ENCODE data around the gene LCORL. TPM values are rescaled to one million over a fixed set of nuclear protein-coding genes. Genes with fewer than 3 reads are reported as not detected.

The LCORL gene
- total and polyA plus RNA-seq, 4 donors: 1.7 to 14.7 (median 5.4) TPM

- no peak overlapping the region for H3K4me3 ChIP-seq (ENCODE audit: low read length in 2 of 2)
- ATAC-seq (ENCODE audit: low FRiP score) (no peak), DNase-seq (no peak)
- 65% methylated on average over 3 of the region's 3 CpGs for WGBS, 2 donors
- H3K27ac ChIP-seq (ENCODE audit: low read depth in 1 of 2, low read length in 2 of 2): no peak overlapping the region
- no peaks in the 10 kb centered on the region for H3K9me3 ChIP-seq (ENCODE audit: control insufficient read depth, low read length)
- no peaks in the 10 kb centered on the region for H3K4me1 ChIP-seq (ENCODE audit: control insufficient read depth in 1 of 2, insufficient read depth in 2 of 2, low read length in 2 of 2)
- H3K27me3 ChIP-seq (ENCODE audit: control insufficient read depth in 1 of 2, insufficient read depth in 2 of 2, low read length in 1 of 2): no peaks in the 10 kb centered on the region
- H3K36me3 ChIP-seq (ENCODE audit: control insufficient read depth in 1 of 2, insufficient read depth in 2 of 2, low read length in 1 of 2): peaks cover 0 to 3% of the 10 kb centered on the region in 2 donors
- intact Hi-C loops (cut with DNase I): no loop called here
Observed at GRCh38 chr4:17932041-17932440, 89.5 kb downstream of the LCORL start.

GRCh38 chr4:17930256-17930655 is 91.3 kb downstream of the LCORL start:
- Histone ChIP-seq H3K27ac (ENCODE audit: low read depth in 1 of 2, low read length in 2 of 2) (no peak overlapping the region), H3K4me3 (ENCODE audit: low read length in 2 of 2) (no peak overlapping the region), H3K27me3 (ENCODE audit: control insufficient read depth in 1 of 2, insufficient read depth in 2 of 2, low read length in 1 of 2) (no peaks in the 10 kb centered on the region), H3K36me3 (ENCODE audit: control insufficient read depth in 1 of 2, insufficient read depth in 2 of 2, low read length in 1 of 2) (peaks cover 0 to 3% of the 10 kb centered on the region in 2 donors), H3K9me3 (ENCODE audit: control insufficient read depth, low read length) (no peaks in the 10 kb centered on the region), H3K4me1 (ENCODE audit: control insufficient read depth in 1 of 2, insufficient read depth in 2 of 2, low read length in 2 of 2) (no peaks in the 10 kb centered on the region)
- intact Hi-C loops (cut with DNase I): no loop called here
- no peak for ATAC-seq (ENCODE audit: low FRiP score)
- no peak for DNase-seq
- WGBS, 2 donors: 82 to 89% methylated on average over 3 of the region's 3 CpGs

GRCh38 chr4:17924189-17924588 is 97.4 kb downstream of the LCORL start:
- Histone ChIP-seq H3K36me3 (ENCODE audit: control insufficient read depth in 1 of 2, insufficient read depth in 2 of 2, low read length in 1 of 2) (peaks cover 0 to 3% of the 10 kb centered on the region in 2 donors), H3K4me3 (ENCODE audit: low read length in 2 of 2) (no peak overlapping the region), H3K4me1 (ENCODE audit: control insufficient read depth in 1 of 2, insufficient read depth in 2 of 2, low read length in 2 of 2) (no peaks in the 10 kb centered on the region), H3K27ac (ENCODE audit: low read depth in 1 of 2, low read length in 2 of 2) (no peak overlapping the region), H3K27me3 (ENCODE audit: control insufficient read depth in 1 of 2, insufficient read depth in 2 of 2, low read length in 1 of 2) (no peaks in the 10 kb centered on the region), H3K9me3 (ENCODE audit: control insufficient read depth, low read length) (no peaks in the 10 kb centered on the region)
- intact Hi-C loops (cut with DNase I): no loop called here
- ATAC-seq (ENCODE audit: low FRiP score) (no peak), DNase-seq (no peak)
- WGBS, 2 donors: 98 to 100% methylated on average over 5 of the region's 5 CpGs

GRCh38 chr4:17921451-17921850 is 100.1 kb downstream of the LCORL start:
- no peaks in the 10 kb centered on the region for H3K27me3 ChIP-seq (ENCODE audit: control insufficient read depth in 1 of 2, insufficient read depth in 2 of 2, low read length in 1 of 2)
- H3K4me1 ChIP-seq (ENCODE audit: control insufficient read depth in 1 of 2, insufficient read depth in 2 of 2, low read length in 2 of 2): no peaks in the 10 kb centered on the region
- H3K27ac ChIP-seq (ENCODE audit: low read depth in 1 of 2, low read length in 2 of 2): no peak overlapping the region
- DNase-seq (no peak), ATAC-seq (ENCODE audit: low FRiP score) (no peak)
- H3K36me3 ChIP-seq (ENCODE audit: control insufficient read depth in 1 of 2, insufficient read depth in 2 of 2, low read length in 1 of 2): no peaks in the 10 kb centered on the region
- WGBS, 2 donors: 99 to 100% methylated on average over 1 of the region's 1 CpG
- no peak overlapping the region for H3K4me3 ChIP-seq (ENCODE audit: low read length in 2 of 2)
- H3K9me3 ChIP-seq (ENCODE audit: control insufficient read depth, low read length): no peaks in the 10 kb centered on the region
- intact Hi-C loops (cut with DNase I): no loop called here

- Histone ChIP-seq H3K27me3 (ENCODE audit: control insufficient read depth in 1 of 2, insufficient read depth in 2 of 2, low read length in 1 of 2) (no peaks in the 10 kb centered on the region), H3K4me3 (ENCODE audit: low read length in 2 of 2) (no peak overlapping the region), H3K27ac (ENCODE audit: low read depth in 1 of 2, low read length in 2 of 2) (no peak overlapping the region), H3K4me1 (ENCODE audit: control insufficient read depth in 1 of 2, insufficient read depth in 2 of 2, low read length in 2 of 2) (no peaks in the 10 kb centered on the region), H3K9me3 (ENCODE audit: control insufficient read depth, low read length) (no peaks in the 10 kb centered on the region), H3K36me3 (ENCODE audit: control insufficient read depth in 1 of 2, insufficient read depth in 2 of 2, low read length in 1 of 2) (no peaks in the 10 kb centered on the region)
- intact Hi-C loops (cut with DNase I): no loop called here
- DNase-seq (no peak), ATAC-seq (ENCODE audit: low FRiP score) (no peak)
- 93 to 100% methylated on average over 1 of the region's 1 CpG for WGBS, 2 donors
Observed at GRCh38 chr4:17920681-17921080, 100.9 kb downstream of the LCORL start.

GRCh38 chr4:17915439-17915838 is 106.1 kb downstream of the LCORL start:
- no peak for ATAC-seq (ENCODE audit: low FRiP score)
- intact Hi-C loops (cut with DNase I): no loop called here
- no peak overlapping the region for H3K4me3 ChIP-seq (ENCODE audit: low read length in 2 of 2)

GRCh38 chr4:17912011-17912410 is 109.5 kb downstream of the LCORL start:
- ATAC-seq (ENCODE audit: low FRiP score): no peak
- 97 to 99% methylated on average over 9 of the region's 9 CpGs for WGBS, 2 donors
- no peak for DNase-seq
- no peaks in the 10 kb centered on the region for H3K9me3 ChIP-seq (ENCODE audit: control insufficient read depth, low read length)
- no peak overlapping the region for H3K4me3 ChIP-seq (ENCODE audit: low read length in 2 of 2)
- no peaks in the 10 kb centered on the region for H3K27me3 ChIP-seq (ENCODE audit: control insufficient read depth in 1 of 2, insufficient read depth in 2 of 2, low read length in 1 of 2)
- intact Hi-C loops (cut with DNase I): no loop called here
- H3K4me1 ChIP-seq (ENCODE audit: control insufficient read depth in 1 of 2, insufficient read depth in 2 of 2, low read length in 2 of 2): no peaks in the 10 kb centered on the region
- H3K36me3 ChIP-seq (ENCODE audit: control insufficient read depth in 1 of 2, insufficient read depth in 2 of 2, low read length in 1 of 2): no peaks in the 10 kb centered on the region
- H3K27ac ChIP-seq (ENCODE audit: low read depth in 1 of 2, low read length in 2 of 2): no peak overlapping the region

More at GRCh38 chr4:17915439-17915838, 106.1 kb downstream of the LCORL start:
- no peaks in the 10 kb centered on the region for H3K36me3 ChIP-seq (ENCODE audit: control insufficient read depth in 1 of 2, insufficient read depth in 2 of 2, low read length in 1 of 2)
- H3K4me1 ChIP-seq (ENCODE audit: control insufficient read depth in 1 of 2, insufficient read depth in 2 of 2, low read length in 2 of 2): no peaks in the 10 kb centered on the region
- no peak overlapping the region for H3K27ac ChIP-seq (ENCODE audit: low read depth in 1 of 2, low read length in 2 of 2)
- DNase-seq: no peak
- H3K27me3 ChIP-seq (ENCODE audit: control insufficient read depth in 1 of 2, insufficient read depth in 2 of 2, low read length in 1 of 2): no peaks in the 10 kb centered on the region
- no peaks in the 10 kb centered on the region for H3K9me3 ChIP-seq (ENCODE audit: control insufficient read depth, low read length)

GRCh38 chr4:17911608-17912007 is 109.9 kb downstream of the LCORL start:
- Histone ChIP-seq H3K36me3 (ENCODE audit: control insufficient read depth in 1 of 2, insufficient read depth in 2 of 2, low read length in 1 of 2) (no peaks in the 10 kb centered on the region), H3K4me1 (ENCODE audit: control insufficient read depth in 1 of 2, insufficient read depth in 2 of 2, low read length in 2 of 2) (no peaks in the 10 kb centered on the region), H3K4me3 (ENCODE audit: low read length in 2 of 2) (no peak overlapping the region), H3K27me3 (ENCODE audit: control insufficient read depth in 1 of 2, insufficient read depth in 2 of 2, low read length in 1 of 2) (no peaks in the 10 kb centered on the region), H3K9me3 (ENCODE audit: control insufficient read depth, low read length) (no peaks in the 10 kb centered on the region), H3K27ac (ENCODE audit: low read depth in 1 of 2, low read length in 2 of 2) (no peak overlapping the region)
- WGBS, 2 donors: 97 to 98% methylated on average over 11 of the region's 11 CpGs
- ATAC-seq (ENCODE audit: low FRiP score) (no peak), DNase-seq (no peak)
- intact Hi-C loops (cut with DNase I): no loop called here

- DNase-seq (no peak), ATAC-seq (ENCODE audit: low FRiP score) (no peak)
- no peak overlapping the region for H3K4me3 ChIP-seq (ENCODE audit: low read length in 2 of 2)
- H3K36me3 ChIP-seq (ENCODE audit: control insufficient read depth in 1 of 2, insufficient read depth in 2 of 2, low read length in 1 of 2): no peaks in the 10 kb centered on the region
- H3K27ac ChIP-seq (ENCODE audit: low read depth in 1 of 2, low read length in 2 of 2): no peak overlapping the region
- H3K9me3 ChIP-seq (ENCODE audit: control insufficient read depth, low read length): no peaks in the 10 kb centered on the region
- H3K27me3 ChIP-seq (ENCODE audit: control insufficient read depth in 1 of 2, insufficient read depth in 2 of 2, low read length in 1 of 2): no peaks in the 10 kb centered on the region
- WGBS, 2 donors: 76 to 80% methylated on average over 2 of the region's 2 CpGs
- no peaks in the 10 kb centered on the region for H3K4me1 ChIP-seq (ENCODE audit: control insufficient read depth in 1 of 2, insufficient read depth in 2 of 2, low read length in 2 of 2)
- intact Hi-C loops (cut with DNase I): no loop called here
Observed at GRCh38 chr4:17898553-17899055, 123.0 kb downstream of the LCORL start.
